CD4-positive, alpha-beta T cell treated with Interleukin-6 at 100 ng/mL for 8 hours (primary cell): ENCODE measurements around the gene KATNBL1.
"Not testable (repeated sequence)": the region's sequence is repeated elsewhere in the genome, so short reads cannot be mapped to it uniquely, and the experiment has no call there.

Experiments used
- DNase-seq: peaks from one replicate; pipeline ENCODE4 v3.0.0-alpha.2; 2020; ENCODE audit warnings: mixed read lengths, low spot score

The KATNBL1 gene

GRCh38 chr15:34203305-34203704, 6.6 kb downstream of the KATNBL1 start:
- no peak for DNase-seq

- not testable (repeated sequence) for DNase-seq
Observed at GRCh38 chr15:34193272-34193671, 16.6 kb downstream of the KATNBL1 start.

- no peak for DNase-seq
Observed at GRCh38 chr15:34188711-34189110, 21.2 kb downstream of the KATNBL1 start.

- no peak for DNase-seq
Observed at GRCh38 chr15:34185666-34186065, 24.2 kb downstream of the KATNBL1 start.

GRCh38 chr15:34182942-34183341, 27.0 kb downstream of the KATNBL1 start:
- DNase-seq = no peak

- no peak for DNase-seq
Observed at GRCh38 chr15:34179234-34179633, 30.7 kb downstream of the KATNBL1 start.

GRCh38 chr15:34165987-34166573, 43.8 kb downstream of the KATNBL1 start:
- DNase-seq = not testable (repeated sequence)

- no peak for DNase-seq
Observed at GRCh38 chr15:34161329-34161963, 48.5 kb downstream of the KATNBL1 start.

- no peak for DNase-seq
Observed at GRCh38 chr15:34160735-34161134, 49.2 kb downstream of the KATNBL1 start.

- no peak for DNase-seq
Observed at GRCh38 chr15:34158355-34158754, 51.5 kb downstream of the KATNBL1 start.

GRCh38 chr15:34155859-34156258, 54.0 kb downstream of the KATNBL1 start:
- DNase-seq = no peak

GRCh38 chr15:34154725-34155204, 55.1 kb downstream of the KATNBL1 start:
- no peak for DNase-seq

- DNase-seq = no peak
Observed at GRCh38 chr15:34147371-34148140, 62.3 kb downstream of the KATNBL1 start.

- no peak for DNase-seq
Observed at GRCh38 chr15:34133511-34133910, 76.4 kb downstream of the KATNBL1 start.

GRCh38 chr15:34132881-34133280, 77.0 kb downstream of the KATNBL1 start:
- no peak for DNase-seq

GRCh38 chr15:34128898-34129297, 81.0 kb downstream of the KATNBL1 start:
- DNase-seq = no peak

GRCh38 chr15:34126522-34126921, 83.4 kb downstream of the KATNBL1 start:
- DNase-seq = no peak

GRCh38 chr15:34125945-34126344, 84.0 kb downstream of the KATNBL1 start:
- DNase-seq = no peak

GRCh38 chr15:34124651-34125050, 85.2 kb downstream of the KATNBL1 start:
- DNase-seq = no peak

GRCh38 chr15:34122771-34123183, 87.1 kb downstream of the KATNBL1 start:
- DNase-seq = no peak

GRCh38 chr15:34121786-34122185, 88.1 kb downstream of the KATNBL1 start:
- DNase-seq = not testable (repeated sequence)

- DNase-seq = not testable (repeated sequence)
Observed at GRCh38 chr15:34120420-34120819, 89.5 kb downstream of the KATNBL1 start.

GRCh38 chr15:34119291-34119690, 90.6 kb downstream of the KATNBL1 start:
- DNase-seq = no peak
